ENCODE data around the gene SH3GL1.

DNA sequence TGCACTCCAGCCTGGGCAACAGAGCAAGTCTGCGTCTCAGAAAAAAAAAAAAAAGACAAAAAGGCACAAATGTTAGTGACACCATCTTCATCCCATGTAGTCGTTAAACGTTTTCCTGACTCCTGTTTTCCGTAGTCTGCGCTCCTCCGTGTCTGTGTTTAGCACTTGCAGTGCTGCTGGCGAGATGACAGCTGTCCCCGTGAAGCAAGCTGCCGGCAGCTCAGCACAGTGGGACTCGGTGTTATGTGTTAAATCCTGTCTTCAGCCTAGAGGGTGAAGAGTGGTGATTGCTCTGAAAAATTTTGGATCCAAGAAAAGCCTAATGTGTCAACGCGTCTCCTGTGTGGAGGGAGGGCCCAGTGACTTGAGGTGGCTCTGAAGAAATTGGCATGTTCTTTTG is 38.9 kb upstream of the SH3GL1 start:
- TF ChIP-seq ARNTL (CRISPR knock-in tag; IDR thresholded peaks at IDR 0.05; ENCODE audit: borderline replicate concordance, low read depth) (no peak), ZFP3 (CRISPR knock-in tag; IDR thresholded peaks at IDR 0.05) (no peak), TOX (CRISPR knock-in tag; IDR thresholded peaks at IDR 0.05; ENCODE audit: borderline replicate concordance) (no peak), ZNF565 (CRISPR knock-in tag; conservative IDR thresholded peaks at IDR 0.05; ENCODE audit: low read depth) (no peak), ESRRG (CRISPR knock-in tag; IDR thresholded peaks at IDR 0.05) (no peak), ZC3H10 (CRISPR knock-in tag; IDR thresholded peaks at IDR 0.05) (no peak)
- TF ChIP-seq, protein P1, sequence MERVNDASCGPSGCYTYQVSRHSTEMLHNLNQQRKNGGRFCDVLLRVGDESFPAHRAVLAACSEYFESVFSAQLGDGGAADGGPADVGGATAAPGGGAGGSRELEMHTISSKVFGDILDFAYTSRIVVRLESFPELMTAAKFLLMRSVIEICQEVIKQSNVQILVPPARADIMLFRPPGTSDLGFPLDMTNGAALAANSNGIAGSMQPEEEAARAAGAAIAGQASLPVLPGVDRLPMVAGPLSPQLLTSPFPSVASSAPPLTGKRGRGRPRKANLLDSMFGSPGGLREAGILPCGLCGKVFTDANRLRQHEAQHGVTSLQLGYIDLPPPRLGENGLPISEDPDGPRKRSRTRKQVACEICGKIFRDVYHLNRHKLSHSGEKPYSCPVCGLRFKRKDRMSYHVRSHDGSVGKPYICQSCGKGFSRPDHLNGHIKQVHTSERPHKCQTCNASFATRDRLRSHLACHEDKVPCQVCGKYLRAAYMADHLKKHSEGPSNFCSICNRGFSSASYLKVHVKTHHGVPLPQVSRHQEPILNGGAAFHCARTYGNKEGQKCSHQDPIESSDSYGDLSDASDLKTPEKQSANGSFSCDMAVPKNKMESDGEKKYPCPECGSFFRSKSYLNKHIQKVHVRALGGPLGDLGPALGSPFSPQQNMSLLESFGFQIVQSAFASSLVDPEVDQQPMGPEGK (CRISPR knock-in tag; IDR thresholded peaks at IDR 0.05; ENCODE audit: borderline replicate concordance) = no peak
- TF ChIP-seq, protein P2, sequence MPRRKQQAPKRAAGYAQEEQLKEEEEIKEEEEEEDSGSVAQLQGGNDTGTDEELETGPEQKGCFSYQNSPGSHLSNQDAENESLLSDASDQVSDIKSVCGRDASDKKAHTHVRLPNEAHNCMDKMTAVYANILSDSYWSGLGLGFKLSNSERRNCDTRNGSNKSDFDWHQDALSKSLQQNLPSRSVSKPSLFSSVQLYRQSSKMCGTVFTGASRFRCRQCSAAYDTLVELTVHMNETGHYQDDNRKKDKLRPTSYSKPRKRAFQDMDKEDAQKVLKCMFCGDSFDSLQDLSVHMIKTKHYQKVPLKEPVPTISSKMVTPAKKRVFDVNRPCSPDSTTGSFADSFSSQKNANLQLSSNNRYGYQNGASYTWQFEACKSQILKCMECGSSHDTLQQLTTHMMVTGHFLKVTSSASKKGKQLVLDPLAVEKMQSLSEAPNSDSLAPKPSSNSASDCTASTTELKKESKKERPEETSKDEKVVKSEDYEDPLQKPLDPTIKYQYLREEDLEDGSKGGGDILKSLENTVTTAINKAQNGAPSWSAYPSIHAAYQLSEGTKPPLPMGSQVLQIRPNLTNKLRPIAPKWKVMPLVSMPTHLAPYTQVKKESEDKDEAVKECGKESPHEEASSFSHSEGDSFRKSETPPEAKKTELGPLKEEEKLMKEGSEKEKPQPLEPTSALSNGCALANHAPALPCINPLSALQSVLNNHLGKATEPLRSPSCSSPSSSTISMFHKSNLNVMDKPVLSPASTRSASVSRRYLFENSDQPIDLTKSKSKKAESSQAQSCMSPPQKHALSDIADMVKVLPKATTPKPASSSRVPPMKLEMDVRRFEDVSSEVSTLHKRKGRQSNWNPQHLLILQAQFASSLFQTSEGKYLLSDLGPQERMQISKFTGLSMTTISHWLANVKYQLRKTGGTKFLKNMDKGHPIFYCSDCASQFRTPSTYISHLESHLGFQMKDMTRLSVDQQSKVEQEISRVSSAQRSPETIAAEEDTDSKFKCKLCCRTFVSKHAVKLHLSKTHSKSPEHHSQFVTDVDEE (CRISPR knock-in tag; IDR thresholded peaks at IDR 0.05) = no peak
- TF ChIP-seq, protein P3, sequence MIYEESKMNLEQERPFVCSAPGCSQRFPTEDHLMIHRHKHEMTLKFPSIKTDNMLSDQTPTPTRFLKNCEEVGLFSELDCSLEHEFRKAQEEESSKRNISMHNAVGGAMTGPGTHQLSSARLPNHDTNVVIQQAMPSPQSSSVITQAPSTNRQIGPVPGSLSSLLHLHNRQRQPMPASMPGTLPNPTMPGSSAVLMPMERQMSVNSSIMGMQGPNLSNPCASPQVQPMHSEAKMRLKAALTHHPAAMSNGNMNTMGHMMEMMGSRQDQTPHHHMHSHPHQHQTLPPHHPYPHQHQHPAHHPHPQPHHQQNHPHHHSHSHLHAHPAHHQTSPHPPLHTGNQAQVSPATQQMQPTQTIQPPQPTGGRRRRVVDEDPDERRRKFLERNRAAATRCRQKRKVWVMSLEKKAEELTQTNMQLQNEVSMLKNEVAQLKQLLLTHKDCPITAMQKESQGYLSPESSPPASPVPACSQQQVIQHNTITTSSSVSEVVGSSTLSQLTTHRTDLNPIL (CRISPR knock-in tag; IDR thresholded peaks at IDR 0.05; ENCODE audit: low read depth) = no peak

All from SK-N-SH treated with all-trans-retinoic acid at 6 μM for 48 hours (cell line).